ENCODE measurements around the gene C17orf114.

The C17orf114 gene

DNA sequence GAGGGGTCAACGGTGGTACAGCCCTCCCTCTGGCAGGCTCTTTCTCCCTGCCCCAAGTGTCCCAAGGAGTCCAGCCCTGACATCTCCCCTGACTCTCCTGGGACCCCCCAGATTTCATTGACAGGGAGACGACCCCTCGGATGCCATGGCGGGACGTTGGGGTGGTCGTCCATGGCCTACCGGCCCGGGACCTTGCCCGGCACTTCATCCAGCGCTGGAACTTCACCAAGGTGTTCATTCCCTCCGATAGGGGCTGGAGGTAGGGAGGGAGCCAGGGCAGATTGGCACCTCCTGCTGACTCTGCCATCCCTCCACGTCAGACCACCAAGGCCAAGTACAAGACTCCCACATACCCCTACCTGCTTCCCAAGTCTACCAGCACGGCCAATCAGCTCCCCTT lies 14.7 kb upstream of the C17orf114 start:
- Histone ChIP-seq H3K9ac (ENCODE audit: low read depth in 1 of 2, low read length in 2 of 2) (no peak overlapping the region), H3K27me3 (ENCODE audit: control insufficient read depth in 4 of 4, insufficient read depth in 4 of 4, low read length in 3 of 4) (no peaks in the 10 kb centered on the region), H3K4me3 (ENCODE audit: low read depth in 1 of 3, low read length in 3 of 3) (no peak overlapping the region), H3K36me3 (ENCODE audit: control insufficient read depth in 4 of 4, insufficient read depth in 3 of 4, low read depth in 1 of 4, low read length in 3 of 4) (peaks cover 1 to 34% (median 6%) of the 10 kb centered on the region in 4 donors), H3K9me3 (ENCODE audit: control insufficient read depth in 4 of 4, low read length in 3 of 4) (no peaks in the 10 kb centered on the region), H3K4me1 (ENCODE audit: control insufficient read depth in 4 of 4, insufficient read depth in 4 of 4, low read length in 3 of 4) (no peaks in the 10 kb centered on the region), H3K27ac (ENCODE audit: low read depth in 1 of 2, low read length in 2 of 2) (no peak overlapping the region)
- DNase-seq (ENCODE audit: low spot score), result no peak
- 92% methylated on average over 13 of the region's 13 CpGs for WGBS
- TF ChIP-seq NR2F2 (IDR thresholded peaks at IDR 0.05) (no peak), JUND (IDR thresholded peaks at IDR 0.05) (no peak), SP1 (IDR thresholded peaks at IDR 0.05) (no peak)
- TF ChIP-seq, protein P1, sequence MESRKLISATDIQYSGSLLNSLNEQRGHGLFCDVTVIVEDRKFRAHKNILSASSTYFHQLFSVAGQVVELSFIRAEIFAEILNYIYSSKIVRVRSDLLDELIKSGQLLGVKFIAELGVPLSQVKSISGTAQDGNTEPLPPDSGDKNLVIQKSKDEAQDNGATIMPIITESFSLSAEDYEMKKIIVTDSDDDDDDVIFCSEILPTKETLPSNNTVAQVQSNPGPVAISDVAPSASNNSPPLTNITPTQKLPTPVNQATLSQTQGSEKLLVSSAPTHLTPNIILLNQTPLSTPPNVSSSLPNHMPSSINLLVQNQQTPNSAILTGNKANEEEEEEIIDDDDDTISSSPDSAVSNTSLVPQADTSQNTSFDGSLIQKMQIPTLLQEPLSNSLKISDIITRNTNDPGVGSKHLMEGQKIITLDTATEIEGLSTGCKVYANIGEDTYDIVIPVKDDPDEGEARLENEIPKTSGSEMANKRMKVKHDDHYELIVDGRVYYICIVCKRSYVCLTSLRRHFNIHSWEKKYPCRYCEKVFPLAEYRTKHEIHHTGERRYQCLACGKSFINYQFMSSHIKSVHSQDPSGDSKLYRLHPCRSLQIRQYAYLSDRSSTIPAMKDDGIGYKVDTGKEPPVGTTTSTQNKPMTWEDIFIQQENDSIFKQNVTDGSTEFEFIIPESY (IDR thresholded peaks at IDR 0.05), result no peak

DNA sequence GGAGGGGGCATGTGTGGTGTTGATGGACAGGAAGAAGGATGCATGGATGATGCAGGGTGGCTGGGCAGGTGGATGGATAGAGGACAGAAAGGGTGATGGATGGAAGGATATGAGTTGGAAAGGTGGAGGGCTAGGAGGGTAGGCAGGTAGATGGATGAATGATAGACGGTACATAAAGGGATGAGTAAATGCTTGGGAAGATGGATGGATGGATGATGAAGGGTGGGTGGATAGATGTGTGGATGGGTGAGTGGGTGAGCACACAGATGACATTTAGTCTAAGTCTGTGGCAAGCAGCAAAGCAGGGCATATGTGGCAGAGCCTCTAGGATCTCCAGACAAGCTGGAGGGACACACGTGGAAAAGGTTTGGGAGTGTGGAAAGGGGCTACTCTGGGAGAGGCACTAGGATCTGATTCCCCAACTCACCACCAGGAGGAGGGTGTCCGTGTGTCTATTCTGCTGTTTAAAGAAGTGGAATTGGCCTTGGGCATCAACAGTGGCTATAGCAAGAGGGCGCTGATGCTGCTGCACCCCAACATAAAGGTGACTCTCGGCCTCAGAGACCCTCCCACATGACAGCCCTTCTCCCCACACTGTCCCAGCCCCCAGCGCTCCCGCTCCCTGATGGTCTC lies 13.0 kb upstream of the C17orf114 start:
- whole genome bisulfite sequencing, result 93% methylated on average over 7 of the region's 7 CpGs
- Histone ChIP-seq H3K9me3 (ENCODE audit: control insufficient read depth in 4 of 4, low read length in 3 of 4) (no peaks in the 10 kb centered on the region), H3K27me3 (ENCODE audit: control insufficient read depth in 4 of 4, insufficient read depth in 4 of 4, low read length in 3 of 4) (no peaks in the 10 kb centered on the region), H3K4me3 (ENCODE audit: low read depth in 1 of 3, low read length in 3 of 3) (no peak overlapping the region), H3K27ac (ENCODE audit: low read depth in 1 of 2, low read length in 2 of 2) (no peak overlapping the region), H3K36me3 (ENCODE audit: control insufficient read depth in 4 of 4, insufficient read depth in 3 of 4, low read depth in 1 of 4, low read length in 3 of 4) (peaks cover 1 to 30% (median 6%) of the 10 kb centered on the region in 4 donors), H3K9ac (ENCODE audit: low read depth in 1 of 2, low read length in 2 of 2) (no peak overlapping the region), H3K4me1 (ENCODE audit: control insufficient read depth in 4 of 4, insufficient read depth in 4 of 4, low read length in 3 of 4) (peaks cover 0 to 4% (median 1%) of the 10 kb centered on the region in 4 donors)
- DNase-seq (ENCODE audit: low spot score), result no peak
- TF ChIP-seq HNF4G (IDR thresholded peaks at IDR 0.05) (no peak), RAD21 (IDR thresholded peaks at IDR 0.05) (peak in 1 of 2 donors; percentile 31)

DNA sequence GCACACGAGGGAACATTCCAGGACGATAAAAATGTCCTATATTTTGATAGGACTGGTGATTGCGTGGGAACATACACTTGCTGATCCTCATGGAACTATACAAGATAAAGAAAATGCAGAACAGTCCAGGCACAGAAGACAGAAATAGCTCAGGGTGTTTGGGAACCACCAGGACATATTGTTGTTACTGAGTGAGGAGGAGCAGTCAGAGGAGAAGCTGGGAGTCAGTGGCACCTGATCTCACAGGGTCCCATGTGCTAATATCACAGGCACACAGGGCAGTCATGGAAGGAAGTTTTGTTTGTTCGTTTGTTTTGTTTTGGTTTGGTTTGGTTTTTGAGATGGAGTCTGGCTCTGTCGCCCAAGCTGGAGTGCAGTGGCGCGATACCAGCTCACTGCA lies 10.6 kb upstream of the C17orf114 start:
- no peak overlapping the region for H3K4me3 ChIP-seq (ENCODE audit: low read depth in 1 of 3, low read length in 3 of 3)
- DNase-seq (ENCODE audit: low spot score), result no peak
- no peaks in the 10 kb centered on the region for H3K27me3 ChIP-seq (ENCODE audit: control insufficient read depth in 4 of 4, insufficient read depth in 4 of 4, low read length in 3 of 4)
- H3K4me1 ChIP-seq (ENCODE audit: control insufficient read depth in 4 of 4, insufficient read depth in 4 of 4, low read length in 3 of 4), result peaks cover 5 to 14% (median 11%) of the 10 kb centered on the region in 4 donors
- 93% methylated on average over 7 of the region's 7 CpGs for WGBS
- no peak overlapping the region for H3K9ac ChIP-seq (ENCODE audit: low read depth in 1 of 2, low read length in 2 of 2)
- H3K36me3 ChIP-seq (ENCODE audit: control insufficient read depth in 4 of 4, insufficient read depth in 3 of 4, low read depth in 1 of 4, low read length in 3 of 4), result peaks cover 0 to 24% (median 6%) of the 10 kb centered on the region in 4 donors
- TF ChIP-seq JUND (IDR thresholded peaks at IDR 0.05), result no peak
- TF ChIP-seq, protein P2, sequence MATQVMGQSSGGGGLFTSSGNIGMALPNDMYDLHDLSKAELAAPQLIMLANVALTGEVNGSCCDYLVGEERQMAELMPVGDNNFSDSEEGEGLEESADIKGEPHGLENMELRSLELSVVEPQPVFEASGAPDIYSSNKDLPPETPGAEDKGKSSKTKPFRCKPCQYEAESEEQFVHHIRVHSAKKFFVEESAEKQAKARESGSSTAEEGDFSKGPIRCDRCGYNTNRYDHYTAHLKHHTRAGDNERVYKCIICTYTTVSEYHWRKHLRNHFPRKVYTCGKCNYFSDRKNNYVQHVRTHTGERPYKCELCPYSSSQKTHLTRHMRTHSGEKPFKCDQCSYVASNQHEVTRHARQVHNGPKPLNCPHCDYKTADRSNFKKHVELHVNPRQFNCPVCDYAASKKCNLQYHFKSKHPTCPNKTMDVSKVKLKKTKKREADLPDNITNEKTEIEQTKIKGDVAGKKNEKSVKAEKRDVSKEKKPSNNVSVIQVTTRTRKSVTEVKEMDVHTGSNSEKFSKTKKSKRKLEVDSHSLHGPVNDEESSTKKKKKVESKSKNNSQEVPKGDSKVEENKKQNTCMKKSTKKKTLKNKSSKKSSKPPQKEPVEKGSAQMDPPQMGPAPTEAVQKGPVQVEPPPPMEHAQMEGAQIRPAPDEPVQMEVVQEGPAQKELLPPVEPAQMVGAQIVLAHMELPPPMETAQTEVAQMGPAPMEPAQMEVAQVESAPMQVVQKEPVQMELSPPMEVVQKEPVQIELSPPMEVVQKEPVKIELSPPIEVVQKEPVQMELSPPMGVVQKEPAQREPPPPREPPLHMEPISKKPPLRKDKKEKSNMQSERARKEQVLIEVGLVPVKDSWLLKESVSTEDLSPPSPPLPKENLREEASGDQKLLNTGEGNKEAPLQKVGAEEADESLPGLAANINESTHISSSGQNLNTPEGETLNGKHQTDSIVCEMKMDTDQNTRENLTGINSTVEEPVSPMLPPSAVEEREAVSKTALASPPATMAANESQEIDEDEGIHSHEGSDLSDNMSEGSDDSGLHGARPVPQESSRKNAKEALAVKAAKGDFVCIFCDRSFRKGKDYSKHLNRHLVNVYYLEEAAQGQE (IDR thresholded peaks at IDR 0.05), result no peak
- TF ChIP-seq SP1 (IDR thresholded peaks at IDR 0.05), result no peak
- no peak for TF ChIP-seq GABPA (IDR thresholded peaks at IDR 0.05 in 1 of 2, conservative IDR thresholded peaks at IDR 0.05 in 1 of 2)
- TF ChIP-seq YY1 (IDR thresholded peaks at IDR 0.05), result no peak
- TF ChIP-seq, protein P3, sequence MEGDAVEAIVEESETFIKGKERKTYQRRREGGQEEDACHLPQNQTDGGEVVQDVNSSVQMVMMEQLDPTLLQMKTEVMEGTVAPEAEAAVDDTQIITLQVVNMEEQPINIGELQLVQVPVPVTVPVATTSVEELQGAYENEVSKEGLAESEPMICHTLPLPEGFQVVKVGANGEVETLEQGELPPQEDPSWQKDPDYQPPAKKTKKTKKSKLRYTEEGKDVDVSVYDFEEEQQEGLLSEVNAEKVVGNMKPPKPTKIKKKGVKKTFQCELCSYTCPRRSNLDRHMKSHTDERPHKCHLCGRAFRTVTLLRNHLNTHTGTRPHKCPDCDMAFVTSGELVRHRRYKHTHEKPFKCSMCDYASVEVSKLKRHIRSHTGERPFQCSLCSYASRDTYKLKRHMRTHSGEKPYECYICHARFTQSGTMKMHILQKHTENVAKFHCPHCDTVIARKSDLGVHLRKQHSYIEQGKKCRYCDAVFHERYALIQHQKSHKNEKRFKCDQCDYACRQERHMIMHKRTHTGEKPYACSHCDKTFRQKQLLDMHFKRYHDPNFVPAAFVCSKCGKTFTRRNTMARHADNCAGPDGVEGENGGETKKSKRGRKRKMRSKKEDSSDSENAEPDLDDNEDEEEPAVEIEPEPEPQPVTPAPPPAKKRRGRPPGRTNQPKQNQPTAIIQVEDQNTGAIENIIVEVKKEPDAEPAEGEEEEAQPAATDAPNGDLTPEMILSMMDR (IDR thresholded peaks at IDR 0.05; ENCODE audit: low read depth, low read length, missing input control), result no peak
- TF ChIP-seq FOXA1 (IDR thresholded peaks at IDR 0.05), result no peak
- TF ChIP-seq NR2F2 (IDR thresholded peaks at IDR 0.05), result no peak
- TF ChIP-seq RXRA (IDR thresholded peaks at IDR 0.05), result no peak
- TF ChIP-seq HNF4G (IDR thresholded peaks at IDR 0.05), result no peak
- TF ChIP-seq, protein P4, sequence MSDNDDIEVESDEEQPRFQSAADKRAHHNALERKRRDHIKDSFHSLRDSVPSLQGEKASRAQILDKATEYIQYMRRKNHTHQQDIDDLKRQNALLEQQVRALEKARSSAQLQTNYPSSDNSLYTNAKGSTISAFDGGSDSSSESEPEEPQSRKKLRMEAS (IDR thresholded peaks at IDR 0.05), result no peak
- TF ChIP-seq TAF1 (conservative IDR thresholded peaks at IDR 0.05), result no peak
- no peak for TF ChIP-seq HNF4A (conservative IDR thresholded peaks at IDR 0.05)
- TF ChIP-seq RAD21 (IDR thresholded peaks at IDR 0.05), result no peak
- TF ChIP-seq, protein P1 (IDR thresholded peaks at IDR 0.05), result no peak
- TF ChIP-seq FOXA2 (IDR thresholded peaks at IDR 0.05), result no peak
- TF ChIP-seq, protein P5, sequence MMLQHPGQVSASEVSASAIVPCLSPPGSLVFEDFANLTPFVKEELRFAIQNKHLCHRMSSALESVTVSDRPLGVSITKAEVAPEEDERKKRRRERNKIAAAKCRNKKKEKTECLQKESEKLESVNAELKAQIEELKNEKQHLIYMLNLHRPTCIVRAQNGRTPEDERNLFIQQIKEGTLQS (IDR thresholded peaks at IDR 0.05), result no peak
- TF ChIP-seq EGR1 (IDR thresholded peaks at IDR 0.05; ENCODE audit: low read depth in 2 of 2), result no peak
- no peaks in the 10 kb centered on the region for H3K9me3 ChIP-seq (ENCODE audit: control insufficient read depth in 4 of 4, low read length in 3 of 4)
- H3K27ac ChIP-seq (ENCODE audit: low read depth in 1 of 2, low read length in 2 of 2), result no peak overlapping the region
